Fibroblast of lung (primary cell): Measurements from ENCODE around the gene ACBD3. TPM values are rescaled to one million over a fixed set of nuclear protein-coding genes. Genes with fewer than 3 reads are reported as not detected.

Source experiments
- DNase-seq, 2 donors: peaks; one replicate each; pipeline versions ENCODE4 v3.0.0 to v3.0.0-alpha.2; 2010; ENCODE audit warnings: low read depth in 2 of 2
- H2AFZ ChIP-seq: 2 replicates; pipeline ENCODE4 v1.5.1; 2012; ENCODE audit warnings: low read length, control low read depth, inconsistent platforms
- H3K27ac ChIP-seq: 2 replicates; pipeline ENCODE4 v1.5.1; 2011; ENCODE audit warnings: low read length, control low read depth; ENCODE audit not compliant: insufficient read depth
- H3K27me3 ChIP-seq: 2 replicates; pipeline ENCODE4 v1.5.1; 2011; ENCODE audit warnings: mild to moderate bottlenecking, low read length; ENCODE audit not compliant: control insufficient read depth, insufficient read depth
- H3K36me3 ChIP-seq: 2 replicates; pipeline ENCODE4 v1.5.1; 2011; ENCODE audit warnings: low read length; ENCODE audit not compliant: control insufficient read depth, insufficient read depth
- H3K4me1 ChIP-seq: 2 replicates; pipeline ENCODE4 v1.5.1; 2011; ENCODE audit warnings: low read length; ENCODE audit not compliant: control insufficient read depth, insufficient read depth; ENCODE audit errors: extremely low read depth
- H3K4me2 ChIP-seq: 2 replicates; pipeline ENCODE4 v1.5.1; 2011; ENCODE audit warnings: low read length, control low read depth; ENCODE audit not compliant: insufficient read depth; ENCODE audit errors: extremely low read depth
- H3K4me3 ChIP-seq, 4 experiments: fragments of 200-600 bp in 1 of 4; sonication (generic) in 1 of 4; replicated peaks in 1 of 4; 2 replicates each; pipeline ENCODE4 v1.5.1; 2011 to 2016; ENCODE audit warnings: low read length in 4 of 4, low read depth in 3 of 4, mild to moderate bottlenecking in 3 of 4, control low read depth in 2 of 4, inconsistent platforms in 1 of 4, mixed read lengths in 1 of 4; ENCODE audit not compliant: insufficient read depth in 1 of 4; ENCODE audit errors: control extremely low read depth in 1 of 4
- H3K79me2 ChIP-seq: 2 replicates; pipeline ENCODE4 v1.5.1; 2012; ENCODE audit warnings: mild to moderate bottlenecking, low read length, inconsistent platforms; ENCODE audit not compliant: control insufficient read depth, insufficient read depth
- H3K9ac ChIP-seq: 2 replicates; pipeline ENCODE4 v1.5.1; 2011; ENCODE audit warnings: mild to moderate bottlenecking, low read length, control low read depth; ENCODE audit not compliant: insufficient read depth
- H3K9me3 ChIP-seq: 2 replicates; pipeline ENCODE4 v1.5.1; 2012; ENCODE audit warnings: low read depth, low read length; ENCODE audit not compliant: control insufficient read depth, insufficient read depth
- H4K20me1 ChIP-seq: 2 replicates; pipeline ENCODE4 v1.5.1; 2011; ENCODE audit warnings: low read length; ENCODE audit not compliant: control insufficient read depth, insufficient read depth; ENCODE audit errors: extremely low read depth
- EZH2 ChIP-seq: IDR thresholded peaks from 2 replicates; pipeline ENCODE4 v1.5.1; 2012; ENCODE audit warnings: low read length, control low read depth, mild to moderate bottlenecking; ENCODE audit errors: missing control alignments
- polyA plus RNA-seq, 2 donors: library from polyadenylated mRNA; depleted of rRNA in 1 of 2; stranded (reverse) in 1 of 2; unstranded in 1 of 2; fragments of >200 nt; gene quantifications; 2 replicates each; pipeline ENCODE4 v1.2.1, GENCODE V29; 2011 to 2012; ENCODE audit warnings: missing spikeins in 1 of 2
- total RNA-seq: library from RNA; depleted of rRNA; stranded (reverse); fragments of >200 nt; gene quantifications from 2 replicates; pipeline ENCODE4 v1.2.1, GENCODE V29; 2014
- TF ChIP-seq, protein P1 (sequence below), 2 donors: IDR thresholded peaks in 1 of 2; conservative IDR thresholded peaks in 1 of 2; 1 replicate in 1 of 2; 2 replicates in 1 of 2; pipeline ENCODE4 v1.5.1; 2011 to 2012; ENCODE audit warnings: low read length in 2 of 2, control low read depth in 1 of 2, inconsistent platforms in 1 of 2, low read depth in 1 of 2, mild to moderate bottlenecking in 1 of 2

The ACBD3 gene
- total and polyA plus RNA-seq, 2 donors (not counting 1 experiment from before 2014, with no cell fraction given): 67.7 to 85.0 TPM

DNA sequence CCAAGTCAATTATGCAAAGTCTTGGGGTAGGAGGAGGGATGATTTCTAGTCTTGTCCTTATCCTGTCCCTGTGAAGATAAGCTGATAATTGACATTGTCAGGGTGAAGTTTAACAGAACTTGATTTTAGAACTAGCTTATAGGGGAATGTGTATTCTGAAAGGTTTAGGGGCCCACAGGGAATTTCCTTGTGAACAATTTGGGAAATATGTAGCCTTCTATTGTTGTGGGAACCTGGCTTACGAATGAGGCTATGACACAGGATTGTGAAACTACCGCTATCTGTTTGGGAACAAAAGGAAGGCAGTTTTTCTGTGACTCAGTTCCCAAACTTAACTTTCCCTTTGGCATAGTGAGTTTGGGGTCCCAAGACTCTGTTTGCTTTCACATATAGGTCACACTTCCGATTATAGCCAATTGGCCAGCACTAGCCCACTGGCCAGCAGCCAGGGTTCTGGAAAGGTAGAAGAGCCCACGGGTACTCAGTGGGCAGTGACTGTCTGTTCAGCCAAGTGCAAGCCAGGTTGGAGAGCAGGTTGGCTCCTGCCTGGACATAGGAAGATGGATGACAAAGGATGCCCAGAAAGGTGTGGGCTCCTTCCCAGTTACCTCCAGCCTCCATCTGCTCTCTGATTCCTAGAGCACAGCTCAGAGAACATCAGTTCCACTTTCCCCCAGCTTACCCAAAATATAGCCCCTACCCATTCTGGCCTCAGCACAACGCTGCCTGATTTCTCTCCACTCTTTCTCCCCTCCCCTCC, 88.5 kb downstream of the ACBD3 start:
- H3K4me3 ChIP-seq: no peak overlapping the region

DNA sequence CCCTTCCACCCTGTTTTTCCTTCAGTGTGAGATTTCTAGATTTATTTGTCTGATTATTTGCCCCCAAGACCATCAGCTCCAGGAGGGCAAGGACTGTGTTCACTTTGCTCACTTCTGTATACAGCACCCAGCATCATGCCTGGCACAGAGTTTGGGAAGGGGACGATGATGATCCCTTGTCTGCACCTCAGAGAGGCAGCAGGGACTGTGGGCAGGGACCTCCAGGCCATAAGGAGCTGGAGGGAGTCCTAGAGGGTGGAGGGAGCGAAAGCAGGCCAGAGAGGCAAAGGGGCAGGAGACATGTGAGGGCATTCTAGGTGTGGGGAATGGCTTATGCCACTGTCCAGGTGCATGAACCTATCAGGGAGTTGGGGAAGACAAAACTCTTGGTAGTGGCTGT, 91.3 kb downstream of the ACBD3 start:
- H3K27ac ChIP-seq: no peak overlapping the region
- H3K4me3 ChIP-seq: no peak overlapping the region
- no peaks in the 10 kb centered on the region for H3K36me3 ChIP-seq
- H2AFZ ChIP-seq: no peak overlapping the region
- H3K9me3 ChIP-seq: no peaks in the 10 kb centered on the region
- TF ChIP-seq, protein P1, sequence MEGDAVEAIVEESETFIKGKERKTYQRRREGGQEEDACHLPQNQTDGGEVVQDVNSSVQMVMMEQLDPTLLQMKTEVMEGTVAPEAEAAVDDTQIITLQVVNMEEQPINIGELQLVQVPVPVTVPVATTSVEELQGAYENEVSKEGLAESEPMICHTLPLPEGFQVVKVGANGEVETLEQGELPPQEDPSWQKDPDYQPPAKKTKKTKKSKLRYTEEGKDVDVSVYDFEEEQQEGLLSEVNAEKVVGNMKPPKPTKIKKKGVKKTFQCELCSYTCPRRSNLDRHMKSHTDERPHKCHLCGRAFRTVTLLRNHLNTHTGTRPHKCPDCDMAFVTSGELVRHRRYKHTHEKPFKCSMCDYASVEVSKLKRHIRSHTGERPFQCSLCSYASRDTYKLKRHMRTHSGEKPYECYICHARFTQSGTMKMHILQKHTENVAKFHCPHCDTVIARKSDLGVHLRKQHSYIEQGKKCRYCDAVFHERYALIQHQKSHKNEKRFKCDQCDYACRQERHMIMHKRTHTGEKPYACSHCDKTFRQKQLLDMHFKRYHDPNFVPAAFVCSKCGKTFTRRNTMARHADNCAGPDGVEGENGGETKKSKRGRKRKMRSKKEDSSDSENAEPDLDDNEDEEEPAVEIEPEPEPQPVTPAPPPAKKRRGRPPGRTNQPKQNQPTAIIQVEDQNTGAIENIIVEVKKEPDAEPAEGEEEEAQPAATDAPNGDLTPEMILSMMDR (conservative IDR thresholded peaks at IDR 0.05 in 1 of 2, IDR thresholded peaks at IDR 0.05 in 1 of 2; ENCODE audit: low read depth in 1 of 2, low read length in 2 of 2): no peak
- no peak for TF ChIP-seq EZH2
- H3K4me2 ChIP-seq: no peak overlapping the region
- H3K9ac ChIP-seq: no peak overlapping the region
- no peak for DNase-seq
- no peaks in the 10 kb centered on the region for H3K4me1 ChIP-seq
- H4K20me1 ChIP-seq: no peaks in the 10 kb centered on the region
- H3K79me2 ChIP-seq: no peaks in the 10 kb centered on the region
- H3K27me3 ChIP-seq: peaks cover 9% of the 10 kb centered on the region

More for the DNA sequence above, 88.5 kb downstream of the ACBD3 start:
- Histone ChIP-seq H3K4me2 (no peak overlapping the region), H3K4me1 (no peaks in the 10 kb centered on the region), H3K9ac (no peak overlapping the region), H3K79me2 (no peaks in the 10 kb centered on the region), H3K27ac (no peak overlapping the region), H3K27me3 (peaks cover 9% of the 10 kb centered on the region), H2AFZ (no peak overlapping the region), H3K9me3 (no peaks in the 10 kb centered on the region), H4K20me1 (no peaks in the 10 kb centered on the region), H3K36me3 (no peaks in the 10 kb centered on the region)
- no peak for TF ChIP-seq EZH2
- TF ChIP-seq, protein P1 (conservative IDR thresholded peaks at IDR 0.05 in 1 of 2, IDR thresholded peaks at IDR 0.05 in 1 of 2; ENCODE audit: low read depth in 1 of 2, low read length in 2 of 2): no peak
- DNase-seq: peak; percentile 29 to 85

Other genes with a start within 250 kb of the ACBD3 start
- under 0.01 TPM in 1 of 2 replicates, not detected in the other for gene LEFTY2, start 245.5 kb downstream of the ACBD3 start, total RNA-seq
- gene LEFTY2, start 245.5 kb downstream of the ACBD3 start, polyA plus RNA-seq: 0.05 TPM in 1 of 2 replicates, not detected in the other
- 24.7 and 25.8 TPM in 2 replicates for gene SDE2, start 187.4 kb downstream of the ACBD3 start, total RNA-seq
- 17.2 and 17.7 TPM in 2 replicates for gene SDE2, start 187.4 kb downstream of the ACBD3 start, polyA plus RNA-seq
- 86.2 and 105 TPM in 2 replicates for gene H3-3A, start 124.0 kb downstream of the ACBD3 start, total RNA-seq
- 285 and 312 TPM in 2 replicates for gene H3-3A, start 124.0 kb downstream of the ACBD3 start, polyA plus RNA-seq
- not detected in 2 replicates for gene MIXL1, start 36.9 kb upstream of the ACBD3 start, total RNA-seq
- 0.07 and 0.08 TPM in 2 replicates for gene MIXL1, start 36.9 kb upstream of the ACBD3 start, polyA plus RNA-seq
- 2.8 TPM in 2 replicates for gene LIN9, start 122.4 kb upstream of the ACBD3 start, total RNA-seq
- gene LIN9, start 122.4 kb upstream of the ACBD3 start, polyA plus RNA-seq: 2.3 and 5.2 TPM in 2 replicates
- 63.4 and 78.4 TPM in 2 replicates for gene PARP1, start 221.4 kb upstream of the ACBD3 start, total RNA-seq
- 61.7 and 113 TPM in 2 replicates for gene PARP1, start 221.4 kb upstream of the ACBD3 start, polyA plus RNA-seq